Peyer's patch (tissue), 4 donors: ENCODE measurements around the gene TUBB4A.

Experiments used
- POLR2A ChIP-seq, 2 donors: fragments of 450-650 bp; IDR thresholded peaks; one replicate each; pipeline ENCODE4 v1.5.1; 2017; ENCODE audit warnings: antibody characterized with exemption in 2 of 2, mild to moderate bottlenecking in 2 of 2, moderate library complexity in 2 of 2
- TF ChIP-seq, protein P1 (sequence below), 6 experiments: fragments of 450-650 bp in 4 of 6; fragments of 200-600 bp in 2 of 6; sonication (generic) in 1 of 6; IDR thresholded peaks; one replicate each; pipeline ENCODE4 v1.5.1; 2017 to 2019; ENCODE audit warnings: antibody characterized with exemption in 6 of 6, mild to moderate bottlenecking in 3 of 6, moderate library complexity in 1 of 6

GRCh38 chr19:6551091-6551490 is 49.0 kb upstream of the TUBB4A start:
- TF ChIP-seq, protein P1, sequence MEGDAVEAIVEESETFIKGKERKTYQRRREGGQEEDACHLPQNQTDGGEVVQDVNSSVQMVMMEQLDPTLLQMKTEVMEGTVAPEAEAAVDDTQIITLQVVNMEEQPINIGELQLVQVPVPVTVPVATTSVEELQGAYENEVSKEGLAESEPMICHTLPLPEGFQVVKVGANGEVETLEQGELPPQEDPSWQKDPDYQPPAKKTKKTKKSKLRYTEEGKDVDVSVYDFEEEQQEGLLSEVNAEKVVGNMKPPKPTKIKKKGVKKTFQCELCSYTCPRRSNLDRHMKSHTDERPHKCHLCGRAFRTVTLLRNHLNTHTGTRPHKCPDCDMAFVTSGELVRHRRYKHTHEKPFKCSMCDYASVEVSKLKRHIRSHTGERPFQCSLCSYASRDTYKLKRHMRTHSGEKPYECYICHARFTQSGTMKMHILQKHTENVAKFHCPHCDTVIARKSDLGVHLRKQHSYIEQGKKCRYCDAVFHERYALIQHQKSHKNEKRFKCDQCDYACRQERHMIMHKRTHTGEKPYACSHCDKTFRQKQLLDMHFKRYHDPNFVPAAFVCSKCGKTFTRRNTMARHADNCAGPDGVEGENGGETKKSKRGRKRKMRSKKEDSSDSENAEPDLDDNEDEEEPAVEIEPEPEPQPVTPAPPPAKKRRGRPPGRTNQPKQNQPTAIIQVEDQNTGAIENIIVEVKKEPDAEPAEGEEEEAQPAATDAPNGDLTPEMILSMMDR (IDR thresholded peaks at IDR 0.05): no peak
- TF ChIP-seq POLR2A (IDR thresholded peaks at IDR 0.05): no peak
